ENCODE results near the gene ZBTB9. TPM values are rescaled to one million over a fixed set of nuclear protein-coding genes. Genes with fewer than 3 reads are reported as not detected.
"Not testable (repeated sequence)": the region's sequence is repeated elsewhere in the genome, so short reads cannot be mapped to it uniquely, and the experiment has no call there.

ZBTB9 gene
- total RNA-seq, 1 experiment from 2014 or later, result 7.7 TPM

DNA sequence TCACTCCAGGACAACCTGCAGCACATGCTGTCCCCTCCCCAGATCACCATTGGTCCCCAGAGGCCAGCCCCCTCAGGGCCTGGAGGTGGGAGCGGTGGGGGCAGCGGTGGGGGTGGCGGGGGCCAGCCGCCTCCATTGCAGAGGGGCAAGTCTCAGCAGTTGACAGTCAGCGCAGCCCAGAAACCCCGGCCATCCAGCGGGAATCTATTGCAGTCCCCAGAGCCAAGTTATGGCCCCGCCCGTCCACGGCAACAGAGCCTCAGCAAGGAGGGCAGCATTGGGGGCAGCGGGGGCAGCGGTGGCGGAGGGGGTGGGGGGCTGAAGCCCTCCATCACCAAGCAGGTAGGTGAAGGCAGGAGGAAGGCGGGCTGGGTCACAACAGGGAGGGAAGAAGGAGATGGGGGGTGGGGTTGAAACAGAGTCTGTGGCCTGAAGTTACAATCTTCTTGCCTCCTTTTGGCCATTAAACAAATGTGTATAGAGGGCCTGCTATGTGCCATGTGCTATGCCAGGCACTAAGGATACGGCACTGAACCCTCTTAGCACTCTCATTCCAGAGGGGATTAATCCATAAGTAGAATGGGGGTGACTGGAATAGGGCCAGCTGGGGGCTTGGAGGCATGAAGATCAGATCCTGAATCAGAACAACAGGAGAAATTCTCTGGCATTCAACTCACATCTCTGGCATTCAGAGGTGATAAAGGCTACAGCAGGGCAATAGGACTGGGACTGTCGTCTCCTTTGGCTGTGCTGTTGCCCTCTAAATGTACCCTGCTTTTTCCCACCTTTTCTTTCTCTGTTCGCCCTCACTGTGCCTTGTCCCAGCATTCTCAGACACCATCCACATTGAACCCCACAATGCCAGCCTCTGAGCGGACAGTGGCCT lies 10.5 kb upstream of the ZBTB9 start:
- in situ Hi-C loops (cut with HindIII; ENCODE audit: low pct_unique_long_range_greater_than_20kb, low sequenced_read_pairs), result no loop called here
- DNase-seq (ENCODE audit: low read depth, low spot score), result no peak

DNA sequence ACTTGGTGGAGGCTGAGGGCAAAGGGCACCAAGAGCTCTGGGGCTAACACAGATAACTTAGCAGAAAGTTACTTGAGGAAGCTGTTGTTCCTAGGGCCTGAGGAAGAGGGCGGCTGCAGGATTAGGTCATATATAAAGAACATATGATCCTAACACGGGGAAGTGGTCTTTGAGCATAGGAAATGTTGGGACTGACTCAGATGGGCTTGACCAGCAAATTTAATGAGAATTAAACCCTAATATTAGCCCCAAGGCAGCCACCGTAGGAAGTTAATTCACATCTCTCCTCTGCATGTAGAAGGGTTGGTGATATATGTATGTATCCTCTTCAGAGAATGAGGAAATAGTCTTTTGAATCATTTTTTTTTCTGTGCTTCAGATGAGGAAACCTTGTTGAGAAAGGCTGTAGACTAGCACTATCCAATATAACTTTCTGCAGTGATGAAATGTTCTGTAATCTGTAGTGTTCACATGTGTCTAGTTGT lies 9.2 kb upstream of the ZBTB9 start:
- DNase-seq (ENCODE audit: low read depth, low spot score), result no peak
- in situ Hi-C loops (cut with HindIII; ENCODE audit: low pct_unique_long_range_greater_than_20kb, low sequenced_read_pairs), result no loop called here

DNA sequence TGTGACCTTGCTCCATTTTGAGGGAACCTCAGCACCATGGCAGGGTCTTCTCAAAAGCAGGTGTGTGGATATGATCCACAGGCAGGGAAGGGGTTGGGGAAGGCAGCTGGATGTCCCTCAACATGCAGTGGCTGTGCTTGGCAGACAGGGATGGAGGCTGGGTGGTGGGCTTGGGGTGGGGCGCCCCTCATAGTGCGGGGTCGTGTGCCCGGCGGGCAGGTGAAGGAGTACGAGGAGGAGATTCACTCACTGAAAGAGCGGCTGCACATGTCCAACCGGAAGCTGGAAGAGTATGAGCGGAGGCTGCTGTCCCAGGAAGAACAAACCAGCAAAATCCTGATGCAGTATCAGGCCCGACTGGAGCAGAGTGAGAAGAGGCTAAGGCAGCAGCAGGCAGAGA lies 8.0 kb upstream of the ZBTB9 start:
- in situ Hi-C loops (cut with HindIII; ENCODE audit: low pct_unique_long_range_greater_than_20kb, low sequenced_read_pairs), result no loop called here
- DNase-seq (ENCODE audit: low read depth, low spot score), result no peak

DNA sequence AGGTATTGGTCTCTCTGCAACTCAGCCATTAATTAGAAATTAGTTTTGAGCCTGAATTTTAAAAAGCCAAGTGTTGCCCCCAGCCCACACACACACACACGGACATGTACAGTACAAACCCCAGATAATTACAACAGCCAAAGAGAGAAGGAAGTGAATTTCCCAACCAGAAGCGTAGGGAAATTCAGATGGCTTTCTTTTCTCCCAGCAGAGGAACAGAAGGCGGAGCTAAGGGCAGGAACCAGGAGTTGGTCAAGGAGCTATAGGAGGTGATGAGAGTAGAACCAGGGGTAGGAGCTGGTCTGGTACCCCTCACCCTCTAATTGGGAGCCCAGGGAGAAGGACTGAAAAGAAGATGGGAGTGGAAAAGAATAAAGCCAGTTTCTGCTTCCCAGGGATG lies 3.9 kb upstream of the ZBTB9 start:
- in situ Hi-C loops (cut with HindIII; ENCODE audit: low pct_unique_long_range_greater_than_20kb, low sequenced_read_pairs), result no loop called here
- no peak for DNase-seq (ENCODE audit: low read depth, low spot score)

DNA sequence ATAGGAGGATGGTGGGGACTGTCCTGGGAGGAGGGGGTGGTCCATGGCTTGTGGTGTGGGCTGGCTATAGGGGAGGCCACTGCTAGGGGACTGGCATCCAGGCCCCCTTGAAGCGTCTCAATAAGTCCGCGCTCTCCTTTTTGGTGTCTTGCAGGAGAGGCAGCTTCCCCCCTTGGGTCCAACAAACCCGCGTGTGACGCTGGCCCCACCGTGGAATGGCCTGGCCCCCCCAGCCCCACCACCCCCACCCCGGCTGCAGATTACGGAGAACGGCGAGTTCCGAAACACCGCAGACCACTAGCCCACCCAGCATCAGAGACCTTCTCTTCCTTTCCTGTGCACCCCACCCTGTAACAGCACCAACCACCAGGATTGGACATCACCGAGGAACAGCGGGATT lies 2.8 kb upstream of the ZBTB9 start:
- no peak for DNase-seq (ENCODE audit: low read depth, low spot score)
- in situ Hi-C loops (cut with HindIII; ENCODE audit: low pct_unique_long_range_greater_than_20kb, low sequenced_read_pairs), result no loop called here

DNA sequence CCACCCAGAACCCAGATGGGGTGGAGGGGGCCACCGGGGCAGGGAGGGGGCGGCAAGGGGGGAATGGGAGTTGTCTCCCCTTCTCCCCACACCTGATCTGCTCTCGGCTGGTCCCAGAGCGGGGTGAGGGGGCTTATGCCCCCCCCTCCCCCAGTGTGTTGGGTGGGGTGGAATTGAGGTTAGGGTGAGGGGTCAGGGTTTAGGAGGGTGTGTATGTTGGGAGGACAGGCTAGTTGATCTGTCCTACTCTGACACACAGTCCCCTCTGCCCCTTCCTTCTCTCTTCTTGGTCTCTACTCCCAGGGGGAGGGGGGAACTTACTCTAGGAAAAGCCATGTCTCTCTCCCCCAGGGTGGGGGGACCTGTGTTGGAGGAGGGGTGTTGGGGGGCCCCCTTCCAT lies 1.9 kb upstream of the ZBTB9 start:
- in situ Hi-C loops (cut with HindIII; ENCODE audit: low pct_unique_long_range_greater_than_20kb, low sequenced_read_pairs), result no loop called here
- DNase-seq (ENCODE audit: low read depth, low spot score), result no peak

DNA sequence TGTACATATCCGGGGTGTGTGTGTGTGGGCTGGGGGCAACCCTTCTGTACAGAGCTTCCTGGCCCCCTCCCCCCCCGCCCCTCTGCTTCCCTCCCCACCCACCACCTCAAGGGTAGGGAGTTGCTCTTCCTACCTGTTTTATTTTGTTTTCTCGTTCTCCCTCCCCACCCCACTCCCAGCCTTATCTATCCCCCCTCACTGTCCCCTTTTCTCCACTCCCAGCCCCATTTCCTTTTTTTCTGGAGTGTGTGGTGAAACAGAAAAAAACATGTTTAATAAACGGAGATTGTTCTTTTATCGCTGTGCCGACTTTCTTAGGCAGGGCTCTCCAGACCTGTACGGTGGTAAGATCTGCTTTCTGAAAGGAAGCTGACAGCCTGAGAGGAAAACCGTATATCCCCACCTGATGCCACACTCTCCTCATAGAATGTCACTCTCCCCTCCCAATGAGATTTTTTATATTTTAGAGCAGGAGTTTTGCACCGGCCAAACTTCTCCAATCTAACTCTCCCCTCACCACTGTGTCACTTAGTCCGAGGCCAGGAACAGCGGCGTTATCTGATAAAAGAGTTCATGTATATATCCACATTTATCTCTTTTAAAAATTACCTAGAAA lies 875 bp upstream of the ZBTB9 start:
- in situ Hi-C loops (cut with HindIII; ENCODE audit: low pct_unique_long_range_greater_than_20kb, low sequenced_read_pairs), result no loop called here
- no peak for DNase-seq (ENCODE audit: low read depth, low spot score)

- no peak for DNase-seq (ENCODE audit: low read depth, low spot score)
- in situ Hi-C loops (cut with HindIII; ENCODE audit: low pct_unique_long_range_greater_than_20kb, low sequenced_read_pairs), result no loop called here
Measured at GRCh38 chr6:33455051-33455450, 675 bp downstream of the ZBTB9 start.

- in situ Hi-C loops (cut with HindIII; ENCODE audit: low pct_unique_long_range_greater_than_20kb, low sequenced_read_pairs), result no loop called here
- no peak for DNase-seq (ENCODE audit: low read depth, low spot score)
Measured at GRCh38 chr6:33456156-33456555, 1.8 kb downstream of the ZBTB9 start.

DNA sequence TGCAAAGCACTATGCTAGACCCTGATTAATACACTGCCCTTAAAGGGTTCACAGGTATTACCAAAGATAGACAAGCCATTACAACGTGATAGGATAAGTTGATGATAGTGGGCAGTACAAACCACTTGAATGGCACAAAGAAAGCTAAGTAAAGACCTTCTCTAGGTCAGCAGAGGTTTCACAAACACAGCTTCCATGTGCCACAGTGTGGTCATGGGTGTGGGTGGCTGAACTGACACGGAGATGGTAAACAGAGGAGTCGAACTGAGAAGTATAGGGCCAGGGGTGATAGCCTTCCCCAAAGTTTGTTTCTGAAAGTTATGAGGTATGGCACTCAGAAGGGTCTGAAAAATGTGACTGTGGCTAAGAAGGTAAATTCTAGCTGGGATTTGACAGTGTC lies 4.3 kb downstream of the ZBTB9 start:
- no peak for DNase-seq (ENCODE audit: low read depth, low spot score)
- in situ Hi-C loops (cut with HindIII; ENCODE audit: low pct_unique_long_range_greater_than_20kb, low sequenced_read_pairs), result no loop called here

GRCh38 chr6:33459226-33459625 lies 4.8 kb downstream of the ZBTB9 start:
- no peak for DNase-seq (ENCODE audit: low read depth, low spot score)
- in situ Hi-C loops (cut with HindIII; ENCODE audit: low pct_unique_long_range_greater_than_20kb, low sequenced_read_pairs), result no loop called here

DNA sequence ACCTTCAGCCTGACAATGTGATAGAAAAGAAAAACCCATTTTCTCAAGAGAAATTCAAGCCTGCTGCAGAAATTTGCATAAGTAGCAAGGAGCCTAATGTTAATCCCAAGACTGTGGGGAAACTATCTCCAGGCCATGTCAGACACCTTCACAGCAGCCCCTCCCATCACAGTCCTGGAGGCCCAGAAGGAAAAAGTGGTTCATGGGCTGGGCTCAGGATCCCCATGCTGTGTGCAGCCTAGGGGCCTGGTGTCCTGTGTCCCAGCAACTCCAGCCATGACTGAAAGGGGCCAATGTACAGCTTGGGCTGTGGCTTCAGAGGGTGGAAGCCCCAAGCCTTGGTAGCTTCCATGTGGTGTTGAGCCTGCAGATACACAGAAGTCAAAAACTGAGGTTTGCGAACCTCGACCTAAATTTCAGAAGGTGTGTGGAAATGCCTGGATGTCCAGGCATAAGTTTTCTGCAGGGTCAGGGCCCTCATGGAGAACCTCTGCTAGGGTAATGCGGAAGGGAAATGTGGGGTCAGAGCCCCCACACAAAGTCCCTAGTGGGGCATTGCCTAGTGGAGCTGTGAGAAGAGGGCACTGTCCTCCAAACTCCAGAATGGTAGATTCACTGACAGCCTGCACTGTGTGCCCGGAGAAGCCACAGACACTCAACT lies 11.8 kb downstream of the ZBTB9 start:
- no peak for DNase-seq (ENCODE audit: low read depth, low spot score)
- in situ Hi-C loops (cut with HindIII; ENCODE audit: low pct_unique_long_range_greater_than_20kb, low sequenced_read_pairs), result no loop called here

GRCh38 chr6:33467091-33467490 lies 12.7 kb downstream of the ZBTB9 start:
- in situ Hi-C loops (cut with HindIII; ENCODE audit: low pct_unique_long_range_greater_than_20kb, low sequenced_read_pairs), result no loop called here
- DNase-seq (ENCODE audit: low read depth, low spot score), result no peak

DNA sequence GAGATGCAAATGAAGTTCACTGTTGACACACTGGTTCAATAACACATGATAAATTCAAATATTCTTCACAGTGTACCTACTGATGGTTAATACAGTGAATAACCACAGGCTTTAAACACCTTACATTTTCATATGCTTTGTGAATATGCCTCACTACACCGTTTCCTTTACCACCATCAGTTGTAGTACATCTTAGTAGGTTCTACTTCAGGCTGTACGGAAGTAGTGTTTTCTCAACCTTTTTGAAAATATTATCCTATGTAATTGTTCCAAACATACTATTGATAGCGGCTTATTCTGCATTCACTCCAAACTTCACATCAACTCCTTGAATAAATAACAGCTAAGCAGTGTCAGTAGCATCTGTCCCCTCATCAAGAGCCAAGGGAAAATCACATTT lies 15.3 kb downstream of the ZBTB9 start:
- in situ Hi-C loops (cut with HindIII; ENCODE audit: low pct_unique_long_range_greater_than_20kb, low sequenced_read_pairs), result no loop called here
- no peak for DNase-seq (ENCODE audit: low read depth, low spot score)

- DNase-seq (ENCODE audit: low read depth, low spot score), result no peak
- in situ Hi-C loops (cut with HindIII; ENCODE audit: low pct_unique_long_range_greater_than_20kb, low sequenced_read_pairs), result no loop called here
Measured at GRCh38 chr6:33477864-33478263, 23.5 kb downstream of the ZBTB9 start.

DNA sequence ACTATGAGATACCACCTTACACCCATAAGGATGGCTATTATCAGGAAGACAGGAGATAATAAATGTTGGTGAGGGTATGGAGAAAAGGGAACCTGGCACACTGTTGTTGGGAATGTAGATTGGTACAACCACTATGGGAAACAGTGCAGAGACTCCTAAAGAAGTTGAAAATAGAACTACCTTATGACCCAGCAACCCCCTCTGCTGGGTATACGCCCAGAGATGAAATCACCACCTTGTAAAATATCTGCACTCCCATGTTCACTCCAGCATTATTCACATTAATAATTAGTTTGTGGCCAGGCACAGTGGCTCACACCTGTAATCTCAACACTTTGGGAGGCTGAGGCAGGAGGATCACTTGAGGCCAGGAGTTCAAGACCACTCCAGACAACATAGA lies 26.8 kb downstream of the ZBTB9 start:
- no peak for DNase-seq (ENCODE audit: low read depth, low spot score)
- in situ Hi-C loops (cut with HindIII; ENCODE audit: low pct_unique_long_range_greater_than_20kb, low sequenced_read_pairs), result no loop called here

DNA sequence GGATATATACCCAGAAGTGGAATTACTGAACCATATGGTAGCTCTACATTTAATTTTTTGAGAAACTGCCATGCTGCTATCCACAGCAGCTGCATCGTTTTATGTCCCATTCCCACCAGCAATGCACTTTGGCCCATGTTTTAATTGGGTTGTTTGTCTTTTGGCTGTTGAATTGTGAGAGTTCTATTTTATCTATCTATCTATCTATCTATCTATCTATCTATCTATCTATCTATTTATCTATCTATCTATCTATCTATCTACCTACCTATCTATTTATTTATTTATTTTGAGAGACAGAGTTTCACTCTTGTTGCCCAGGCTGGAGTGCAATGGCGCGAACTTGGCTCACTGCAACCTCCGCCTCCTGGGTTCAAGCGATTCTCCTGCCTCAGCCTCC lies 28.2 kb downstream of the ZBTB9 start:
- DNase-seq (ENCODE audit: low read depth, low spot score); in situ Hi-C loops (cut with HindIII; ENCODE audit: low pct_unique_long_range_greater_than_20kb, low sequenced_read_pairs): not testable (repeated sequence)

DNA sequence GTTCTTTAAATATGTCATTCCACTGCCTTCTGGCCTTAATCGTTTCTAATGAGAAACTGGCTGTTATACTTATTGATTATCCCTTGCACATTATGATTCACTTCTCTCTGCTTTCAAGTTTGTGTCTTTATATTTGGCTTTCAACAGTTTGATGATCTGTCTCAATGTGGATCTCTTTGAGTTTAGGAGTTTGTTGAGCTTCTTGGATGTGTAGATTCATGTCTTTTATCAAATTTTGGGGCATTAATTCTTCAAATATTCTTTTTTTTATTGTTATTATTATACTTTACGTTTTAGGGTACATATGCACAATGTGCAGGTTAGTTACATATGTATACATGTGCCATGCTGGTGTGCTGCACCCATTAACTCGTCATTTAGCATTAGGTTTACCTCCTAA lies 29.3 kb downstream of the ZBTB9 start:
- in situ Hi-C loops (cut with HindIII; ENCODE audit: low pct_unique_long_range_greater_than_20kb, low sequenced_read_pairs), result no loop called here
- no peak for DNase-seq (ENCODE audit: low read depth, low spot score)
